Stimulated activated CD8-positive, alpha-beta memory T cell treated with anti-CD3 and anti-CD28 coated beads, Interleukin-15, amount 100 ng/mL, for 4 hours (primary cell): ENCODE results near the gene LRP1B.
"Not testable (repeated sequence)": the region's sequence is repeated elsewhere in the genome, so short reads cannot be mapped to it uniquely, and the experiment has no call there.

Source experiments
- DNase-seq, 2 donors: peaks; one replicate each; pipeline ENCODE4 v3.0.0-alpha.2; 2020; ENCODE audit warnings: low read depth in 2 of 2

The LRP1B gene

GRCh38 chr2:142104134-142104758 lies 26.6 kb downstream of the LRP1B start:
- DNase-seq, result no peak

- DNase-seq, result no peak
Measured at GRCh38 chr2:142100970-142101369, 29.8 kb downstream of the LRP1B start.

GRCh38 chr2:142100139-142100873 lies 30.5 kb downstream of the LRP1B start:
- no peak for DNase-seq

DNA sequence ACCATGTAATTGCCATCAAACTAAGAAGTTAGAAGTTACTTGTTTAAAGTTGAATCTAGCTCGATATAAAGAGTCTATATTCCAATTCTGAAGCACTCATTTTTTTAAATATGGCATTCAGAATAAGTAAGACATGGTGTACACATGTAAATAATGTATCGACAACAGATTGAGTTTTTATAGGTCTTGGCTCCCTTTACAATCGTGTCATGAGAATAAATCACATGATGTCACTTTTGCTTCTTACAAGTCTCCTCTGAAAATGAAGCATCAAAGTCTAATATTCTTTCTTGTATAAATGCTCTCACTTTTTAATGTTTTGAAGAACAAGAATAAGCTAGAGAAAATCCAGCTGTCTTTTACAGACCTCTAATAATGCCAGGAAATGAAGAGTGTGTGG lies 33.1 kb downstream of the LRP1B start:
- no peak for DNase-seq

DNA sequence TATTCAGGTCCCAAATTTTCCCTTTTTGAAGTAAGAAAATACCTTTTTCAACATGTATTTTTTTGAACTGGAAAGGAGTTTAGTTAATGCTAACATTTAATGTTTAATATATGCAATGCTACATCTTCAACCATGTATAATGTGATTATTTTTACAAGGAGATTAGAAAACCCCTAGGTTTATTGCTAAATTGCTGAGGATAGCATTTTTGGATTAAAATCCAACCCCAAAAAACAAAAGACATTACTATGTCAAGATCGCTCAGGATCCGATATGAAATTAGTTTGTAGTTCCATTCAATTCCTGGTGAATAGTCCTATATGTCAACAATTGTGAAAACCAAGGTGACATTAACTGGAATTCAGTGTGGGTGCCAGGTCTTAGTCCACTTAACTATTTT lies 35.2 kb downstream of the LRP1B start:
- DNase-seq, result no peak

GRCh38 chr2:142094233-142094632 lies 36.6 kb downstream of the LRP1B start:
- no peak for DNase-seq

- DNase-seq, result no peak
Measured at GRCh38 chr2:142088058-142088568, 42.7 kb downstream of the LRP1B start.

- not testable (repeated sequence) for DNase-seq
Measured at GRCh38 chr2:142087585-142087984, 43.2 kb downstream of the LRP1B start.

DNA sequence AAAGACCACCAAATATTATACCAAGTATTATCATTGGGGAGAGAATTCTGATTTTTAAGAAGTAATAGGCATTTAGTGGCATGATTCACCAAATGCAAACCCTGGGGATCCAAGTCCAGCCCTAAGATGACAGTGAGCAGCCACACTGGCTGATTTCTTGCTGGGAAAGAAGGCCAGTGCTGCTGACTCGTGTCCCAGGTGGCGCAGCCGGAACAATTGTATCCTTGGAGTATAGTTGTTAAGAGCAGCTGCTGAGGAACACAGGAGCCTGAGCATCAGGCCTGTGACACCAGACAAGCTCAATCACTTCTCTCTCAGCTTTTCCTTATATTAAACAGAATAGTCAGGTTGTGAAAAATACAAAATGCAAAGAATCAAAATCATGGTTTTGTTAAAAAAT lies 48.4 kb downstream of the LRP1B start:
- no peak for DNase-seq

DNA sequence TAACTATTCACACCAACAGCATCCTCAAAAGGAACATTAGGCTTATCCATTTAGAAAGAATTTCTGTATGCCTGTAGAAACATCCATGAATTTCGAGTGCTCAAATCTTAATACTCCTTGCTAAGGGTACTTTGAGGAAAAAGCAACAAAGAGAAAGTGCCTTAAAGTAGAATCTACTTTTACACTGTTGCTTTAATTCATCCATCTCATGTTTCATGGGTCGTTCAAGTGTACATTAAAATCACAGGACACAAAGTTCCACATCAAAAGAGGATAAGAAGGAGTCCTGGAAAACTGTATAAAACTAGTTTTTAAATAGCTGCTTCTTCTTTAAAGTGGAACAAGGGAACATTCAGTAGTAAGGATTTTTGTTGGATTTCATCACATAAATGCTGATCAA lies 54.5 kb downstream of the LRP1B start:
- no peak for DNase-seq

- DNase-seq, result no peak
Measured at GRCh38 chr2:142075826-142076225, 55.0 kb downstream of the LRP1B start.

DNA sequence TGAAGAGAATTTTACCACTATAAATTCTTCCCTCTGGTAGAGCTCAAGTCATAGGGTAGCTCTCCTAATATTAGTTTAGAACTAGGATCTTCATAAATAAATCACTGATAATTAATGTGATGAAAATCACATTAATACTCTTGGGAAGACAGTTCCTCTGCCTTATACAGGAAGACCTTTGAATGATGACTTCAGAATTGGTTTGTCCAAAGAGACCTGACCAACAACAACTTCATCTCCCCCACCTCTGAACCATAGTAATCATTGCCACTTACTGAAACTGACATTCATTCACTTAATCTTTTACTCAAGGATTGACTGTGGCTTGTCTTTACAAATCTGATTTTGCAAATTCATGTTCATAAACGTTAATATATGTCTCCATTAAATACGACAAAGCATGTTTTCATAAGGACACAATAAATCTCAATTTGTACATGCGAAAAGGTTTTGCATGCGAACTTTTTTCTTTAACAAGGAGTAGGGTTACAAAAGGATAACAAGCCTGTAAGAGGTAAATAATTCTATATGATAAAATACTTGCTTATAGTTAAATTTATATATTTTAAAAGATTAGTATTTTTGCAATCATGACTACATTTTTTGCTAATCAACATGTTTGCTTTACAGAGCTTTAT lies 61.4 kb downstream of the LRP1B start:
- no peak for DNase-seq

GRCh38 chr2:142065700-142066099 lies 65.1 kb downstream of the LRP1B start:
- DNase-seq, result no peak

- no peak for DNase-seq
Measured at GRCh38 chr2:142065156-142065555, 65.7 kb downstream of the LRP1B start.

- no peak for DNase-seq
Measured at GRCh38 chr2:142061733-142062132, 69.1 kb downstream of the LRP1B start.

GRCh38 chr2:142058149-142058548 lies 72.7 kb downstream of the LRP1B start:
- DNase-seq, result no peak

DNA sequence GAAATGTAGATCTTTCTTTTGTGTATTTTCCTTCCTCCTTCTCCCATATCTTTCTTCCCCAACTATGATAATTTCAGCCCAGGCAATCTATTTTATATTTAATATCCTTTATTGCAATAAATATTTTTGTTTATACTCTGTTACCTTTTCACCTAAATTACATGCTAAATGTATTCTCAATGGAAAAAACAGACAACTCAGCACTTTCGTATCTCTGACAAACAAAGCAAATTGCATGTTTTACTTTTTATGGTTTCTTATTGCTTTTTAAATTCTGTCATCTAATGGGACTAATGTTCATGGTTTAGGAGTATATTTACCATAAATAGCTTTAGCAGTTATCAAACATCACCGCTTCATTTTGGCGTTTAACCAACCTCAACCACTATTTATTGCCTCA lies 74.0 kb downstream of the LRP1B start:
- no peak for DNase-seq

DNA sequence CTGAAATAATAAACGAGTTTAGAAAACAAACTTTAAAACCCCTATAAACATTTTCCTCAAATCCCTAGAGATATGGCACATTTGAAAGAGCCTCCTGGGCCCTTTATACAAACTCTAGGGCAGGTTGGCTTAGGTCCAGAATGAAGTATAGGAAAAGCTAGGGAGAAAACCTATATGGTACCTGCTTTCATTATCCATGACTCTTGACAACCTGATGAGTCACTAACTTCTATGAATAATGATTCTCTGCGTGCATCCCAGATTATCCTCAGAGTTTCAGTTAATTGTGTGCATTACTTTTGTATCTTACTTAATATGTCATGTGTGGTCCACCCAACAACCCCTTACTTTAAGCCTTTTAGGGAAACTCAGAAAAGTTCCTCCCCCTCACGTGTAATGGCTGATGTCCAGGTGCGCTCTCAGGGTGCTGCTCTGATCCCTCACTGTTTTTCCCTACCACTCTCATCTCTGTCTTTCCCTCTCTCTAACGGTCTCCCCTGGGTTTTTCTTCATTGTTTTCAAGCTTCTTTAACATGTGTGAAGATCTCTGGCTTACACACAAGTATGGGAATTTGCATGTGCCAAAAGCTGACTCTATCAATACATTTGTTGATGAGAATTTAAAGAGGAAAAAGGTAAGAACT lies 78.5 kb downstream of the LRP1B start:
- DNase-seq, result no peak

DNA sequence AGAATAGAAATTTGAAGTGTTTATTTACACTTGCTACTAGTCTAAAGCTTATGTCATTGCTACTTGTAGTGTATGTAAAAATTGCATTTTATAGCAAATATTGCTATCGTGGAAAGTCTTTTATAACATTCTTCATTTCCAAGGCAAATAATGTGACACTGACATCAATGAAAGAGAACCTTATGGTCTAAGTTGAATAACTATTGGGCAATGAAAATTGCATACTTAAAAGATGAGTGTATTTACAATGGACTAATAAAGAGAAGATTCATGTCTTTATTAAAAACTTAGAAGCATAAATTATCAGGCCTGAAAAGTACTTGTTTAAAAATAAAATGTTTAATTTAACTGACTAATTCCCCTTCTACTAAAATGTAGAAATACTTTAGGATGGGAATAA lies 82.2 kb downstream of the LRP1B start:
- no peak for DNase-seq

DNA sequence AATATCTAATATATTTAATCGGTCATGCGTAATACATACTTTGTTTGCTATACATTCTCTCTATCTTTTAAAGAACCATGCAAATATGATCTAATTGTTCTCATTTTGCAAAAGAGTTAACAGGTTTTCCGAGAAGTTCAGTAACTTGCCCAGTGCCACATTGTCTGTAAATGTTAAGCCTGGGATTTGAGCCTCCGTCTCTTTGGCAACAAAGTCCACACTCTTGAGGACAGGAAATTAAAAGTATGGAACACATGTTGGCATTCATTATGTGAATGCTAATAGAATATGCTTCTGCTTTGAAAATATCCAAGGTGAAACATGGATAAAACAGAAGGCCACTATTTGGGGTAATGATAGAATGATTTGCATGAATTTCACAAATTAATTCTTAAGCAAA lies 85.2 kb downstream of the LRP1B start:
- DNase-seq, result no peak

- DNase-seq, result no peak
Measured at GRCh38 chr2:142044197-142044596, 86.6 kb downstream of the LRP1B start.

DNA sequence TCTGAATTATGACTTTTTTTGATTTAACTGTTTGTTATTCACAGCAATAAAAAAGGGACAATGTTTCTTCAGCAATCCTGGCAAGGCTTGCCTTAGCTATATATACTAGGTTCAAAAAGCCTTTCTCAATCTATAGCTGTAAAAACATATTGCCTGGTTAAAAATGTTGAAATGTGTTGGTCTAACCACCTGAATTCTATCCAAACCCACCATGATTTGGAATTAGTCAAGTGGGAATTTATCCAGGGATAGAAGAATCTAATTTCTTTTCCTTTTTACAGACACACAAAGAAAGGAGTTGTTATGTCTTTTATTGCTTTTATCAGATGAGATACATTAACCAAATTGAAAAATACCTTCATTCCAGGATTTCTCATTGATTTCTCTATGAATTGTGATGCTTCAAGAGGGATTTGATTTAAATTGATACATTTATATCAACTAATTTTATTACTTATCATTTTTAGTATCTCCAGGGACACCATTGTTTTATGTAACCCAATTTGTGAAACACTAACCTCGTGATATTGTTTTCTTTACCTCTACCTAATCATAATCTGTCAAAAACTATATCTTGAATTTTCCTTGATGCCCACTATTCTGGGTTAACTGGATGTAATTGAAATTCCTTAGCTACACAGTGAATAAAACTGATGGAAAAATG lies 88.1 kb downstream of the LRP1B start:
- DNase-seq, result no peak
